ENCODE results near the gene COL3A1. TPM values are rescaled to one million over a fixed set of nuclear protein-coding genes. Genes with fewer than 3 reads are reported as not detected.

COL3A1 gene
- total RNA-seq, 1 donor from 2014 or later: 191 TPM

DNA sequence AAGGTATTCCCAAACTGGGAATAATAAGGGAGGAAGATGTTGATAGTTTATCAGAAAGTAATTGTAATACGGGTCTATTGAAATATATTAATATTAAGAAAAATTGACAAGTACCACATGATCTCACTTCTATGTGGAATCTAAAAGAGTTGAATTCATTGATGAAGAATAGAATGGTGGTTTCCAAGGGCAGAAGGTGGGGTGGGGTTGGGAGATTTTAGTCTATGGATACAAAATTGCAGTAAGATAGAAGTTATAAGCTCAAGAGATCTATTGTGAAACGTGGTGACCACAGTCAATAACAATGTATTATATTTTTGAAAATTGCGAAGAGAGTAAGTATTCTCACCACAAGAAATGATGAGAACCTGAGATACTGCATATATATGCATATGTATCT is 38.9 kb downstream of the COL3A1 start:
- intact Hi-C loops (cut with DNase I): no loop called here
- DNase-seq (ENCODE audit: low spot score): no peak
- ATAC-seq: no peak

DNA sequence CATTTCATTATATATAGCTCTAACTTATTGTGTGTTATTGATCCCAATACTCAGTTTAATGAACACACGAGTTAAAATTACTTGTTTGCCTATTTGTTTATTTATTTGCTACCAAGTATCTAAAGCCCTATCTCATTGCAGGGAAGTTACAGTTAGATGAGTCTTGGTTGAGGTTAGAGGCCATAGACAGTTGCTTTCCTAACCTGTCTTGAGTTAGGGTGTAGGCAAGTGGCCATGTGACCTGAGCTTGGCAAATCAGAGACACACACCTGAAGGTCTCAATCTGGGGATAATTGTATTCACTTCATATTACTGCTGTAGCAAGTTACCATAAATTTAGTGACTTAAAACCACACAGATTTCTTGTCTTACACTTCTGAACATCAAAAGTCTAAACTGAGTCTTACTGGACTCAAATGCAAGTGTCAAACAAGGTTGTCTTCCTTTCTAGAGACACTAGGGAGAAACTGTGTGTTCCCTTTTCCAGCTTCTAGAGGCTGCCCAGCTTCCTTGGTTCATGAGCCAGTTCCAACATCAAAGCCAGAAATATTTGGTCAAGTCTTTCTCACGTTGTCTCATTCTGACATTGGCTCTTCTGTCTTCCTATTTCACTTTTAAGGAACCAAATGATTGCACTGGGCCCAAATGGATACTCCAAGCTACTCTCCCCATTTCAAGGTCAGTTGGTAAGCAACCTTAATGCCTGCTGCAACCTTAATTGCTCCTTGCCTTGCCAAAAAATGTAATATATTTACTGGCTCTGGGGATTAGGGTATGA is 39.7 kb downstream of the COL3A1 start:
- intact Hi-C loops (cut with DNase I): no loop called here
- DNase-seq (ENCODE audit: low spot score): no peak
- ATAC-seq: no peak

GRCh38 chr2:189014449-189015138 is 40.4 kb downstream of the COL3A1 start:
- DNase-seq (ENCODE audit: low spot score) (no peak), ATAC-seq (no peak)
- intact Hi-C loops (cut with DNase I): no loop called here

GRCh38 chr2:189015359-189015758 is 41.2 kb downstream of the COL3A1 start:
- ATAC-seq (no peak), DNase-seq (ENCODE audit: low spot score) (no peak)
- intact Hi-C loops (cut with DNase I): no loop called here

DNA sequence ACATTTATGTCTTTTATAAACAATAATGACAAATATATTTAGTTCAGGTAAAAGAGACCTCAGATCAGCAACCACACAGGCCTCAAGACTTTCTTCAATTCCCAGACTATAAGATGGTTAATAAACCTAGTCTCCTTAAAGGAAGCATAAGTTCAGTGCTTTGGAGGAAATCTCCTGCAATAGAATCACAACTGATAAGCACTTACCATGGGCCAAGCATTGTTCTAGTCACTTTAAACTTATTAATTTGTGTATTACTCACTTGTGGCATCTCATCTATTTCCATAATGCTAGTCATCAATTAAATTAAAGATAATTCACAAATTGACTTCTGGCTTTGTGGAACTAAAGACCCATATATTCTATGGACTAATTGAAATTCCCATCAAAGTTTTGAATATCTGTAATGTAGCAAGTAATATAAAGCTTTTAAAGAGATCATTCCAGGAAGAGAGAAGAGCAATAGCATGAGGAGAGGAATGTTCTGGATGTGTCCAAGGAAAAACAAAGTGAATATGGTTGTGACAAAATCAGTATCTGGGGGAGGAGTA is 42.2 kb downstream of the COL3A1 start:
- ATAC-seq (no peak), DNase-seq (ENCODE audit: low spot score) (no peak)
- intact Hi-C loops (cut with DNase I): no loop called here

DNA sequence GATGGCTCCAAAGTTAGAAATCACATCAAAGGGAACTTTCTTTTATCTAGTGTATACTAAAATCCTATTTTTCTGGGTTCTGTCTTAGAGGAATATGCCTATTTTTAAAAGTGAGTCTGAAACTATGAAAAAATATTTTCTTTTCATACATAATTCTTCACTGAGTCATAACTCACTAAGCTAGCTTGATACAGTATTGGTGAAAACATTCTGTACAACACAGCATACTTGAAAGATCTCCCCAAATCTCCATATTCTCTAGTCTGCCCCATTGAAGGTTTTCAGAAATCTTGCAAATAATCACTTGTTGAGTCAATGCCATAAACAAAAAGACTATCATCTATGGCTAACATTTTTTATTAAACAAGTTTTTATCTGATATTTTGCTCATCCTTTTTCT is 44.5 kb downstream of the COL3A1 start:
- ATAC-seq (no peak), DNase-seq (ENCODE audit: low spot score) (no peak)
- intact Hi-C loops (cut with DNase I): no loop called here

DNA sequence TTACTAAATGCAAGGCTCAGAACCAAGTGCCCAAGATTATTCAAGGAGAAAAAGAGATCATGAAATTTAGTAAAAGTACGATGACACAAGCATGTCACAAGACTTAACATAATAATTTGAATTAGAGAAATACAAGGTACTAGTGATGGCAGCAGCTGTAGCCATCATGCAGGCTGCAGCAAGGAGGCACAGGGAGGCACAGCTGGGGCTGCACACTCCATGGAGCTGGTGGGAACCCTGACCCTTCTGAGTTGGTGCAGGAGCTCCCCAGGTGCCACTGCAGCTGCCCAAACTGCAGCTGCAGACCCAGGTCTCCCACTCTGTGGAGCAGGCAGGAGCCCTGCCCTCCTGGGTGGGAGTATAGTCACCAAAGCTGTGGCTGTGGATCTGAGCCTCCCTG is 46.0 kb downstream of the COL3A1 start:
- intact Hi-C loops (cut with DNase I): no loop called here
- DNase-seq (ENCODE audit: low spot score) (no peak), ATAC-seq (no peak)

DNA sequence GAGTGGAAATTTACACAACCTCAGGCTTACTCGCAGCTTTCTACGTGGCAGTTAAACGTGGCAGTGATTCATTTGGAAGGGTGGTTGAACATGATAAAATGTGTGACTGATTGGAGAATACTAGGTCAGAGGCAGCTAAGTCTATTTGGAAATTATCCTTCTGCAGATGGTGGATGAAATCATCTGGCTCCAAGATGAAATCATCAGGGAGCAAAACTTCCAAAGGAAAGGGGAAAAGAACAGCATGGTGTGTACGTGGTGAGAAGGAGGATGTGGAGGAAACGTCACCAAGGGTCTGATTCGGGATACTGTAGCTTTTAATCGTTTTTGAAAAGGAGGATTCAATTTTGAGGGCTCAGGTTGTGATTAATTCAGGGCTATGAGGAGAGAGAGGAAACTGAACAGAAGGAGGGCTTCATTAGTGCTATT is 47.9 kb downstream of the COL3A1 start:
- ATAC-seq (peak; percentile 88), DNase-seq (ENCODE audit: low spot score) (no peak)
- intact Hi-C loops (cut with DNase I): no loop called here

DNA sequence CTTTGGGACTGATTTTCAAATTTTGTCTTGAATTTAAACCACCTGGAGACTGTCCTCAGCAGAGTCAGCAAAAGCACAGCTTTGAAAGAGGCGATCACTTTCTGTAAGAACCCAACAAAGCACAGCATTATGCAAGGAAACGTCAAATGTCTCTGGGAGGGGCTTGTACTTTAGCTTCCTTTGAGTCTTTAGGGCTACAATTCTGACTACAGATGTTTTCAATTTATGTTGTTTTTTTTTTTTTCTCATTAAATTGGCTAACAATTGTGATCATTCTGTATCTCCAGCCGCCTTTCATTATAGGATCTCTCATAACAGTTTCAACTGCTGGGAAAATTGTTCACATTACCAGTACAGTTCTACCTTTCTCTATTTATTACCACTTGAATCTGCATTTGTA is 48.3 kb downstream of the COL3A1 start:
- DNase-seq (ENCODE audit: low spot score) (no peak), ATAC-seq (peak; percentile 91)
- intact Hi-C loops (cut with DNase I): no loop called here

DNA sequence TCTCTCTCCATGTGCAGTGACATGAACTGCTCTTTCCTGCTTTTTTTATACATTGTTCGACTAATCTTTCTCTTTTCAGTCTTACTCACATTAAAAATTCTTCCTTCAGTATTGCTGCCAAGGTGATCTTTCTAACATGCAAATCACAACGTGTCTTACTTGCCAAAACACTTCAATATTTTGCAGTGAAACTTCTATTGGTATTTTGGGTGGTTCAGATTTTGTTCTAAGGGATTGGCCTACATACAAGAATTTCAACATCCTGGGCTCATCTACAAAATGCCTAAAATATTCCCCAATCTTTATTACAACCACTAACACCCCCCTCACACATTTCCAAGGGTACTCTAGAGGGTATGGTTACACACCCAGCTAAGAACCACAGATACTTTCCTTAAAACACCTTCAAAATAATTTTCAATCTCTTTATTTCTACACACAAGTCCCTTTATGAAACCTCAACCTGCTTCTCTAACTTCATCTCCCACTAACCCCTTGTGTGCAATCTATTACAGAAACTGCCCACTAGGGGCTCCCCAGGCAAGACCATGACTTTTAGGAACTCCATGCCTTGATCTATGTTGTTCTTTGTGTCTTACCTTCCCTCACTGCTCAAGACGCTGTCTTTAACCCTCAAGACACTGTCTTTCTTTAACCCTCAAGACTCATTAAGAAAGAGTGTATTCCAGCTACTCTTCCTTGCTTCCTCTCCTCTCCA is 50.9 kb downstream of the COL3A1 start:
- intact Hi-C loops (cut with DNase I): no loop called here
- peak; percentile 48 for ATAC-seq
- no peak for DNase-seq (ENCODE audit: low spot score)

DNA sequence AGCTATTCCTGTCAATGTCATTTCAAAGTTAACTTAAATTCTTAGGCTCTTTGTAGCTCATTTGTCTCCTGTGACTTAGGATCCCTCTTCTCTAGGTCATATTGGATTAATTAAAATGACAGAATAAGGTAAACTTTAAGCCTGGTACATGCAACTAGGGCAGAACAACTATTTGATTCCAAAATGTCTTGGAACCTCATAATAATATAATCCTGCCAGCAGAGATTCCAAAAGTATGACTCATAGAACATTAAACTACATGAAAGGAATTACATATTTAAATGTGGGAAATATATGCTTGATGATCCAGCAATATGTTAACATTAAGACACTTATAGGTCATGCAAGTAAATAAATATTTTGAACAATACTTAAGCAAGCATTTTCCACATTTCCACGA is 63.3 kb downstream of the COL3A1 start:
- intact Hi-C loops (cut with DNase I): no loop called here
- DNase-seq (ENCODE audit: low spot score) (no peak), ATAC-seq (no peak)

GRCh38 chr2:189045836-189046235 is 71.7 kb downstream of the COL3A1 start:
- intact Hi-C loops (cut with DNase I): no loop called here
- ATAC-seq (no peak), DNase-seq (ENCODE audit: low spot score) (no peak)

GRCh38 chr2:189046320-189046719 is 72.1 kb downstream of the COL3A1 start:
- intact Hi-C loops (cut with DNase I): no loop called here
- ATAC-seq (no peak), DNase-seq (ENCODE audit: low spot score) (no peak)

DNA sequence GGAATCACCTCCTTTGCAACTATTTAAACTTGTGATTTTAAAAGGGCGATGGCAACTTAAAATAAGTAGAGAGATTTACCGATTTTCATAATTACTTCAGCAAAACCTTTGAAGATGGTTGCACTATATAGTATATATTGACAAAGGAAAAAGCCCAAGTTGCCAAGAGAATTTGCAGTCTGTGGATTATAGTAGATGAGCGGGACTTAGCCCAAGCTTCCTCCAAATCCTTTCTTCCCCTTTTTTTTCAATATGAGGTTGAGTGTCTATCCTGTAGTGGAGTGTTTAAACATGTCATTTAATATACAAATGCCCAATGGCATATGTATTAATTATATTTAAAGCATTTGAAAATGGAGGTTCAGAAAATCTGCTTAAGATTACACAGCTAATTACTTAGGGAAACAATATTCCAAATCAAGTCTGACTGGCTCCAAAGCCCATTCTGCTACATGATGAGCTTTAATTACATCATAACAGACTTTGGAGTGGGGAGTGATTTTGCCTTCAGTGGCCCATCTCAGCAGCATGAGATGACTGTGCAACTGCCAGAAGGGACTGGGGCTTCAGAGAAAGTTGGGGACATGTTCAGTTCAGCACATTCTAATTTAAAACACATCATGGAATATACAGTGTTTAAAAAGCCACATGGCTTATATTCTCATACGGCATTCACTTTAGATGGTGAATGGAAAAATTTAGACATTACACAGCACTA is 73.2 kb downstream of the COL3A1 start:
- no peak for ATAC-seq
- intact Hi-C loops (cut with DNase I): no loop called here
- DNase-seq (ENCODE audit: low spot score): no peak

- intact Hi-C loops (cut with DNase I): no loop called here
- no peak for DNase-seq (ENCODE audit: low spot score)
- ATAC-seq: no peak
Measured at GRCh38 chr2:189048189-189048588, 74.0 kb downstream of the COL3A1 start.

DNA sequence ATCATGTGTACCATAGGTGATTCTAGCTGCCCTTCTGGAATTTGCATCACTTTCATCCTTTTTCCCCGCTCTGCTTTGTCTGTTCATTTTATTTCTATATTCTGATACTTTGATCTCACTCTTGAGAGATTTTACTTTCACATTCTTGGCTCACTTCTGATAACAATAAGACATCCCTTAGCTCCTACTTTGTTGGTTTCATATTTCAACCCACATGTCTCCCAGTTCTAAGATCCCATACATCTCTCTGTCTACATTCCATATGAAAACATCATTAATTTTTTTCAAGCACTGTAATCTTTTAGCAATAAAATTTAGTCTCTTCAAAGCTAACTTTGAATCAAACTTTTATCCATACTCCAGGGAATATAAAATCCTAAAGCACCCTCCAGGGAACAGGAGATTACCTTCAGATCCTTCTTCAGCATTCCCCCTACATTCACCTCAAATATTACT is 75.6 kb downstream of the COL3A1 start:
- intact Hi-C loops (cut with DNase I): no loop called here
- ATAC-seq (no peak), DNase-seq (ENCODE audit: low spot score) (no peak)

GRCh38 chr2:189050165-189050712 is 76.1 kb downstream of the COL3A1 start:
- intact Hi-C loops (cut with DNase I): no loop called here
- DNase-seq (ENCODE audit: low spot score) (no peak), ATAC-seq (no peak)

GRCh38 chr2:189056200-189057106 is 82.3 kb downstream of the COL3A1 start:
- ATAC-seq (no peak), DNase-seq (ENCODE audit: low spot score) (no peak)
- intact Hi-C loops (cut with DNase I): no loop called here
